Spleen (tissue), 11 donors: ENCODE data around the gene MRPS7. TPM values are rescaled to one million over a fixed set of nuclear protein-coding genes. Genes with fewer than 3 reads are reported as not detected.
A peak's percentile ranks its signal among the peaks of the same experiment; 100 is the strongest.

Experiments used
- DNase-seq: peaks from one replicate; pipeline ENCODE4 v3.0.0-alpha.2; 2020
- H3K27ac ChIP-seq, 8 donors: fragments of 200-600 bp; sonication (generic) in 7 of 8; 1 replicate in 4 of 8; 2 replicates in 4 of 8; pipeline versions ENCODE4 v1.5.0 to v1.8.0; 2016 to 2021; ENCODE audit warnings: inconsistent platforms in 4 of 8, mild to moderate bottlenecking in 4 of 8, moderate library complexity in 1 of 8
- H3K27me3 ChIP-seq, 7 donors: fragments of 200-600 bp; sonication (generic) in 6 of 7; replicated peaks in 1 of 7; 1 replicate in 4 of 7; 2 replicates in 3 of 7; pipeline versions ENCODE4 v1.5.0 to v1.8.0; 2016 to 2021; ENCODE audit warnings: inconsistent platforms in 3 of 7, mild to moderate bottlenecking in 1 of 7
- H3K36me3 ChIP-seq, 6 donors: fragments of 200-600 bp; sonication (generic) in 5 of 6; 1 replicate in 4 of 6; 2 replicates in 2 of 6; pipeline versions ENCODE4 v1.5.0 to v1.8.0; 2016 to 2021; ENCODE audit warnings: inconsistent platforms in 2 of 6
- H3K4me1 ChIP-seq, 6 donors: fragments of 200-600 bp; sonication (generic) in 5 of 6; 1 replicate in 3 of 6; 2 replicates in 3 of 6; pipeline versions ENCODE4 v1.5.0 to v1.8.0; 2016 to 2021; ENCODE audit warnings: inconsistent platforms in 3 of 6
- H3K4me3 ChIP-seq, 8 donors: fragments of 200-600 bp; sonication (generic) in 7 of 8; 1 replicate in 4 of 8; 2 replicates in 4 of 8; pipeline versions ENCODE4 v1.5.0 to v1.8.0; 2016 to 2021; ENCODE audit warnings: inconsistent platforms in 4 of 8, mild to moderate bottlenecking in 4 of 8, moderate library complexity in 2 of 8
- H3K9me3 ChIP-seq, 8 donors: fragments of 200-600 bp; sonication (generic) in 7 of 8; 1 replicate in 4 of 8; 2 replicates in 4 of 8; pipeline versions ENCODE4 v1.5.0 to v1.8.0; 2016 to 2021; ENCODE audit warnings: inconsistent platforms in 4 of 8
- CTCF ChIP-seq, 11 experiments: fragments of 200-600 bp in 7 of 11; fragments of 450-650 bp in 4 of 11; sonication (generic) in 4 of 11; IDR thresholded peaks in 8 of 11; conservative IDR thresholded peaks in 3 of 11; 1 replicate in 7 of 11; 2 replicates in 4 of 11; pipeline versions ENCODE4 v1.4.0 to v1.8.0; 2016 to 2021; ENCODE audit warnings: antibody characterized with exemption in 11 of 11, inconsistent platforms in 4 of 11, mild to moderate bottlenecking in 1 of 11
- POLR2A ChIP-seq, 3 donors: fragments of 450-650 bp; IDR thresholded peaks; one replicate each; pipeline ENCODE4 v1.5.1; 2017; ENCODE audit warnings: antibody characterized with exemption in 3 of 3, mild to moderate bottlenecking in 1 of 3
- POLR2AphosphoS5 ChIP-seq, 3 donors: sonication (generic); formaldehyde crosslinking; IDR thresholded peaks; one replicate each; pipeline ENCODE4 v1.5.1; 2017; ENCODE audit warnings: antibody characterized with exemption in 3 of 3
- WGBS, 5 donors: extraction: QIAGEN DNeasy Blood & Tissue Kit in 3 of 5; methylation state at CpG; one replicate each; pipeline versions ENCODE4 v1.1.5 to v1.1.7; 2013 to 2018; 5-methylcytosine and 5-hydroxymethylcytosine counted together
- intact Hi-C: fragments of 100-400 bp; cut with DNase I; formaldehyde crosslinking; loops from one replicate; pipeline ENCODE4 v1.15.0; 2023; ENCODE audit warnings: low total_unique reads
- polyA plus RNA-seq, 3 donors: library from polyadenylated mRNA; stranded (reverse); fragments of 200-250 nt; gene quantifications; one replicate each; pipeline ENCODE4 v1.2.1, GENCODE V29; 2013
- total RNA-seq, 7 donors: library from RNA; depleted of rRNA in 3 of 7; stranded (reverse); fragments of >200 nt in 3 of 7; fragmentation: NEBNext Ultra II Directional in 4 of 7; extraction: Animal tissue kit (Norgen Biotek cat#: 25700) in 4 of 7; gene quantifications; one replicate each; pipeline versions ENCODE4 v1.1.0 to v1.2.1, GENCODE V29; 2016 to 2021
- donor health status: healthy with polysubstance abuse.
- donor health status: DM: no; HTN: no; CAD: no; lungs with moderate emphysema.
- donor health status: DM: no; HTN: no; CAD: no.
- donor health status: Bipolar disorder and iron deficiency.
- donor health status: healthy.
- donor health status: DM: no; HTN: no; CAD: no.
- donor health status: DM: yes; HTN: yes; CAD: no.

Gene MRPS7
- total and polyA plus RNA-seq, 10 donors: 32.2 to 62.7 (median 36.0) TPM

- no peak for TF ChIP-seq POLR2A (IDR thresholded peaks at IDR 0.05)
- peak in 1 of 3 donors; percentile 51 for TF ChIP-seq POLR2AphosphoS5 (IDR thresholded peaks at IDR 0.05)
- no peak for TF ChIP-seq CTCF (IDR thresholded peaks at IDR 0.05 in 8 of 11, conservative IDR thresholded peaks at IDR 0.05 in 3 of 11)
- H3K9me3 ChIP-seq: no peaks in the 10 kb centered on the region
- DNase-seq: peak; percentile 59
- peaks cover 0 to 50% (median 37%) of the 10 kb centered on the region in 6 donors for H3K36me3 ChIP-seq
- no peaks in the 10 kb centered on the region for H3K27me3 ChIP-seq
- H3K27ac ChIP-seq: peak overlapping the region in 3 of 8 donors; percentile 31 to 98 (median 57)
- no peak overlapping the region for H3K4me3 ChIP-seq
- peaks cover 14 to 80% (median 58%) of the 10 kb centered on the region in 6 donors for H3K4me1 ChIP-seq
- 75 to 91% (median 84%) methylated on average over 13 of the region's 13 CpGs for WGBS, 5 donors
- intact Hi-C loops: no loop called here
Observed at GRCh38 chr17:75266316-75267152, 4.9 kb downstream of the MRPS7 start.

GRCh38 chr17:75267153-75267410 is 5.4 kb downstream of the MRPS7 start:
- TF ChIP-seq POLR2A (IDR thresholded peaks at IDR 0.05) (no peak), CTCF (IDR thresholded peaks at IDR 0.05 in 8 of 11, conservative IDR thresholded peaks at IDR 0.05 in 3 of 11) (no peak), POLR2AphosphoS5 (IDR thresholded peaks at IDR 0.05) (no peak)
- Histone ChIP-seq H3K4me1 (peaks cover 16 to 81% (median 63%) of the 10 kb centered on the region in 6 donors), H3K36me3 (peaks cover 0 to 50% (median 37%) of the 10 kb centered on the region in 6 donors), H3K27me3 (no peaks in the 10 kb centered on the region), H3K4me3 (no peak overlapping the region), H3K27ac (peak overlapping the region in 3 of 8 donors; percentile 31 to 98 (median 57)), H3K9me3 (no peaks in the 10 kb centered on the region)
- DNase-seq: no peak
- intact Hi-C loops: no loop called here
- 28 to 69% (median 55%) methylated on average over 2 of the region's 2 CpGs for whole genome bisulfite sequencing, 5 donors

- DNase-seq: no peak
- TF ChIP-seq POLR2A (IDR thresholded peaks at IDR 0.05) (no peak), CTCF (IDR thresholded peaks at IDR 0.05 in 8 of 11, conservative IDR thresholded peaks at IDR 0.05 in 3 of 11) (no peak), POLR2AphosphoS5 (IDR thresholded peaks at IDR 0.05) (peak in 2 of 3 donors; percentile 53 to 66)
Observed at GRCh38 chr17:75267411-75268232, 5.9 kb downstream of the MRPS7 start.

GRCh38 chr17:75269844-75270217 is 8.2 kb downstream of the MRPS7 start:
- peak; percentile 71 for DNase-seq
- TF ChIP-seq POLR2A (IDR thresholded peaks at IDR 0.05) (no peak), POLR2AphosphoS5 (IDR thresholded peaks at IDR 0.05) (no peak), CTCF (IDR thresholded peaks at IDR 0.05 in 8 of 11, conservative IDR thresholded peaks at IDR 0.05 in 3 of 11) (no peak)
- Histone ChIP-seq H3K27me3 (no peaks in the 10 kb centered on the region), H3K9me3 (no peaks in the 10 kb centered on the region), H3K27ac (peak overlapping the region; percentile 91 to 99 (median 97)), H3K4me3 (peak overlapping the region; percentile 62 to 90 (median 86)), H3K36me3 (peaks cover 0 to 52% (median 29%) of the 10 kb centered on the region in 6 donors), H3K4me1 (peaks cover 16 to 84% (median 58%) of the 10 kb centered on the region in 6 donors)
- WGBS, 5 donors: 23 to 46% (median 26%) methylated on average over 5 to 6 of the region's 6 CpGs
- intact Hi-C loops: no loop called here

More at GRCh38 chr17:75267411-75268232, 5.9 kb downstream of the MRPS7 start:
- 62 to 81% (median 67%) methylated on average over 11 to 14 of the region's 14 CpGs for WGBS, 5 donors
- no peak overlapping the region for H3K4me3 ChIP-seq
- peaks cover 0 to 52% (median 37%) of the 10 kb centered on the region in 6 donors for H3K36me3 ChIP-seq
- H3K27me3 ChIP-seq: no peaks in the 10 kb centered on the region
- intact Hi-C loops: no loop called here
- H3K4me1 ChIP-seq: peaks cover 16 to 81% (median 63%) of the 10 kb centered on the region in 6 donors
- H3K27ac ChIP-seq: peak overlapping the region in 3 of 8 donors; percentile 57 to 98 (median 98)
- no peaks in the 10 kb centered on the region for H3K9me3 ChIP-seq
